RWPE1 (cell line): Measurements from ENCODE around the gene UFD1.
A peak's percentile ranks its signal among the peaks of the same experiment; 100 is the strongest.

Experiments used
- CTCF ChIA-PET: fragments of 350-600 bp; sonication (Branson Sonifier 250); formaldehyde crosslinking; extraction: SDS; loops from one replicate; lab custom pipeline; 2021; lab: Yijun Ruan, JAX
- POLR2A ChIA-PET: fragments of 400-600 bp; formaldehyde crosslinking; extraction: SDS; loops from one replicate; lab custom pipeline; 2020; ENCODE audit warnings: antibody characterized with exemption; ENCODE audit not compliant: low non-redundant PET; lab: Yijun Ruan, JAX
- DNase-seq: peaks from one replicate; pipeline ENCODE4 v3.0.0; 2012; ENCODE audit warnings: low spot score
- H3K27ac ChIP-seq: fragments of 450-650 bp; 2 replicates; pipeline ENCODE4 v1.5.1; 2017
- CTCF ChIP-seq: fragments of 450-650 bp; conservative IDR thresholded peaks from 2 replicates; pipeline ENCODE4 v1.5.1; 2017; ENCODE audit warnings: low read depth, mild to moderate bottlenecking

UFD1 gene

GRCh38 chr22:19477321-19478044 lies 1.5 kb downstream of the UFD1 start:
- no peak overlapping the region for H3K27ac ChIP-seq
- CTCF ChIA-PET, result interaction anchor here (0.6 to 0.7 kb wide), 3 partner anchors 72 to 332 kb away, joined by 3 to 4 read pairs (median 3); no protein-coding TSS in a partner anchor

GRCh38 chr22:19476023-19476422 lies 3.0 kb downstream of the UFD1 start:
- ChIA-PET CTCF (no interaction called here), POLR2A (no interaction called here)
- DNase-seq, result no peak
- peak overlapping the region; percentile 61 for H3K27ac ChIP-seq
- no peak for TF ChIP-seq CTCF

More at GRCh38 chr22:19477321-19478044, 1.5 kb downstream of the UFD1 start:
- DNase-seq, result no peak
- POLR2A ChIA-PET, result interaction anchor here (0.7 kb wide), 1 partner anchor 148 kb away, joined by 3 read pairs; no protein-coding TSS in a partner anchor
- peak; percentile 44 for TF ChIP-seq CTCF

- POLR2A ChIA-PET, result no interaction called here
- H3K27ac ChIP-seq, result peak overlapping the region; percentile 39
- no peak for TF ChIP-seq CTCF
- CTCF ChIA-PET, result no interaction called here
- no peak for DNase-seq
Measured at GRCh38 chr22:19473578-19473977, 5.4 kb downstream of the UFD1 start.

GRCh38 chr22:19472233-19472632 lies 6.8 kb downstream of the UFD1 start:
- TF ChIP-seq CTCF, result no peak
- ChIA-PET CTCF (no interaction called here), POLR2A (no interaction called here)
- no peak for DNase-seq
- no peak overlapping the region for H3K27ac ChIP-seq

GRCh38 chr22:19471572-19471971 lies 7.4 kb downstream of the UFD1 start:
- DNase-seq, result no peak
- CTCF ChIA-PET, result no interaction called here
- no peak for TF ChIP-seq CTCF
- POLR2A ChIA-PET, result no interaction called here
- no peak overlapping the region for H3K27ac ChIP-seq

- ChIA-PET CTCF (no interaction called here), POLR2A (no interaction called here)
- TF ChIP-seq CTCF, result no peak
- no peak for DNase-seq
- no peak overlapping the region for H3K27ac ChIP-seq
Measured at GRCh38 chr22:19470010-19470409, 9.0 kb downstream of the UFD1 start.
